ENCODE data around the gene ZC3H4.

ZC3H4 gene

GRCh38 chr19:47032171-47032811 lies 81.3 kb downstream of the ZC3H4 start:
- Histone ChIP-seq H3K27me3 (ENCODE audit: insufficient read depth, low read depth) (peaks cover 48% of the 10 kb centered on the region), H4K20me1 (ENCODE audit: insufficient read depth) (no peaks in the 10 kb centered on the region), H2AFZ (ENCODE audit: low read depth) (no peak overlapping the region), H3K4me1 (ENCODE audit: low read depth, poor library complexity, severe bottlenecking) (peaks cover 13% of the 10 kb centered on the region), H3K79me2 (ENCODE audit: insufficient read depth, low read depth) (no peaks in the 10 kb centered on the region), H3K4me2 (no peak overlapping the region), H3K4me3 (IDR thresholded peaks at IDR 0.05; ENCODE audit: insufficient read depth, low read depth, low read length) (no peak overlapping the region), H3K27ac (no peak overlapping the region), H3K9ac (no peak overlapping the region), H3K36me3 (ENCODE audit: insufficient read depth) (no peaks in the 10 kb centered on the region)
- peak; percentile 89 for TF ChIP-seq CTCF (conservative IDR thresholded peaks at IDR 0.05; ENCODE audit: low read depth, low read length)

GRCh38 chr19:47028195-47028601 lies 85.4 kb downstream of the ZC3H4 start:
- H3K36me3 ChIP-seq (ENCODE audit: insufficient read depth), result no peaks in the 10 kb centered on the region
- TF ChIP-seq CTCF (conservative IDR thresholded peaks at IDR 0.05; ENCODE audit: low read depth, low read length), result no peak
- no peak overlapping the region for H3K4me3 ChIP-seq (IDR thresholded peaks at IDR 0.05; ENCODE audit: insufficient read depth, low read depth, low read length)
- H3K79me2 ChIP-seq (ENCODE audit: insufficient read depth, low read depth), result no peaks in the 10 kb centered on the region
- no peak overlapping the region for H2AFZ ChIP-seq (ENCODE audit: low read depth)
- H3K4me2 ChIP-seq, result no peak overlapping the region
- peaks cover 7% of the 10 kb centered on the region for H3K4me1 ChIP-seq (ENCODE audit: low read depth, poor library complexity, severe bottlenecking)
- H3K27me3 ChIP-seq (ENCODE audit: insufficient read depth, low read depth), result peaks cover 76% of the 10 kb centered on the region
- H3K9ac ChIP-seq, result no peak overlapping the region
- no peaks in the 10 kb centered on the region for H4K20me1 ChIP-seq (ENCODE audit: insufficient read depth)
- no peak overlapping the region for H3K27ac ChIP-seq

GRCh38 chr19:47027586-47028088 lies 85.9 kb downstream of the ZC3H4 start:
- Histone ChIP-seq H3K9ac (no peak overlapping the region), H3K4me1 (ENCODE audit: low read depth, poor library complexity, severe bottlenecking) (peaks cover 11% of the 10 kb centered on the region), H2AFZ (ENCODE audit: low read depth) (no peak overlapping the region), H3K27ac (no peak overlapping the region), H3K79me2 (ENCODE audit: insufficient read depth, low read depth) (no peaks in the 10 kb centered on the region), H3K36me3 (ENCODE audit: insufficient read depth) (no peaks in the 10 kb centered on the region), H3K4me2 (no peak overlapping the region), H3K27me3 (ENCODE audit: insufficient read depth, low read depth) (peaks cover 82% of the 10 kb centered on the region), H3K4me3 (IDR thresholded peaks at IDR 0.05; ENCODE audit: insufficient read depth, low read depth, low read length) (no peak overlapping the region), H4K20me1 (ENCODE audit: insufficient read depth) (no peaks in the 10 kb centered on the region)
- no peak for TF ChIP-seq CTCF (conservative IDR thresholded peaks at IDR 0.05; ENCODE audit: low read depth, low read length)

GRCh38 chr19:47026889-47027288 lies 86.7 kb downstream of the ZC3H4 start:
- Histone ChIP-seq H3K9ac (no peak overlapping the region), H4K20me1 (ENCODE audit: insufficient read depth) (no peaks in the 10 kb centered on the region), H3K36me3 (ENCODE audit: insufficient read depth) (no peaks in the 10 kb centered on the region), H3K4me2 (no peak overlapping the region), H3K4me3 (IDR thresholded peaks at IDR 0.05; ENCODE audit: insufficient read depth, low read depth, low read length) (no peak overlapping the region), H3K79me2 (ENCODE audit: insufficient read depth, low read depth) (no peaks in the 10 kb centered on the region), H3K4me1 (ENCODE audit: low read depth, poor library complexity, severe bottlenecking) (peaks cover 11% of the 10 kb centered on the region), H2AFZ (ENCODE audit: low read depth) (no peak overlapping the region), H3K27me3 (ENCODE audit: insufficient read depth, low read depth) (peaks cover 88% of the 10 kb centered on the region), H3K27ac (no peak overlapping the region)
- no peak for TF ChIP-seq CTCF (conservative IDR thresholded peaks at IDR 0.05; ENCODE audit: low read depth, low read length)
